ENCODE measurements around the gene USF1. TPM values are rescaled to one million over a fixed set of nuclear protein-coding genes. Genes with fewer than 3 reads are reported as not detected.

The USF1 gene, protein sequence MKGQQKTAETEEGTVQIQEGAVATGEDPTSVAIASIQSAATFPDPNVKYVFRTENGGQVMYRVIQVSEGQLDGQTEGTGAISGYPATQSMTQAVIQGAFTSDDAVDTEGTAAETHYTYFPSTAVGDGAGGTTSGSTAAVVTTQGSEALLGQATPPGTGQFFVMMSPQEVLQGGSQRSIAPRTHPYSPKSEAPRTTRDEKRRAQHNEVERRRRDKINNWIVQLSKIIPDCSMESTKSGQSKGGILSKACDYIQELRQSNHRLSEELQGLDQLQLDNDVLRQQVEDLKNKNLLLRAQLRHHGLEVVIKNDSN
- total RNA-seq (10 to 100 TPM; 67.5 to 70.0 TPM), polyA plus RNA-seq (10 to 100 TPM; 77.0 to 95.1 TPM)
- long read RNA-seq, donor 1, transcript USF1-205 (11 exons, 1,092 nt): major isoform, 5 of 15 reads
- long read RNA-seq, donor 1, partial matches to known transcripts: 0 of 15 reads
- long read RNA-seq, donor 1, other reads (novel, unspliced or antisense): 0 of 15 reads
- long read RNA-seq, donor 2, partial matches to known transcripts: 0 of 1 reads
- long read RNA-seq, donor 2, other reads (novel, unspliced or antisense): 0 of 1 reads
- long read RNA-seq, donor 3, partial matches to known transcripts: 0 of 9 reads
- long read RNA-seq, donor 3, other reads (novel, unspliced or antisense): 0 of 9 reads
- long read RNA-seq, donor 4, partial matches to known transcripts: 0 of 3 reads
- long read RNA-seq, donor 4, other reads (novel, unspliced or antisense): 0 of 3 reads
- long read RNA-seq, donor 5, transcript USF1-205 (11 exons, 1,092 nt): minor isoform, 5 of 16 reads
- long read RNA-seq, donor 5, transcript USF1-204 (2 exons, 1,097 nt): major isoform, 6 of 16 reads
- long read RNA-seq, donor 5, partial matches to known transcripts: 0 of 16 reads
- long read RNA-seq, donor 5, other reads (novel, unspliced or antisense): 0 of 16 reads

GRCh38 chr1:161045736-161046604 is at the start of gene USF1:
USF1 (minus strand) TSS chr1:161045977; CDS start chr1:161043275, 2,702 bp downstream.
- Histone ChIP-seq H3K27ac (ENCODE audit: low read depth in 1 of 2, low read length in 1 of 2) (peak within 1 kb of the TSS; percentile 95 to 96), H3K36me3 (ENCODE audit: control insufficient read depth in 4 of 4, insufficient read depth in 4 of 4, low read length in 4 of 4) (peaks cover 17 to 23% (median 21%) of the 10 kb centered on the region in 4 donors), H3K27me3 (ENCODE audit: control insufficient read depth in 3 of 3, insufficient read depth in 3 of 3, low read length in 2 of 3) (no peaks in the 10 kb centered on the region), H3K9ac (ENCODE audit: insufficient read depth in 1 of 2, low read length in 2 of 2) (peak within 1 kb of the TSS; percentile 79 to 93), H3K4me3 (peak within 1 kb of the TSS; percentile 71), H3K4me1 (ENCODE audit: control insufficient read depth in 5 of 5, insufficient read depth in 5 of 5, low read length in 5 of 5) (peaks cover 5 to 11% (median 5%) of the 10 kb centered on the region in 5 donors), H3K9me3 (ENCODE audit: control insufficient read depth in 4 of 4, insufficient read depth in 3 of 4, low read length in 3 of 4) (peaks cover 0 to 10% (median 4%) of the 10 kb centered on the region in 4 donors)
- peak; percentile 95 for ATAC-seq (ENCODE audit: insufficient read depth, low FRiP score)
- TF ChIP-seq, protein P1, sequence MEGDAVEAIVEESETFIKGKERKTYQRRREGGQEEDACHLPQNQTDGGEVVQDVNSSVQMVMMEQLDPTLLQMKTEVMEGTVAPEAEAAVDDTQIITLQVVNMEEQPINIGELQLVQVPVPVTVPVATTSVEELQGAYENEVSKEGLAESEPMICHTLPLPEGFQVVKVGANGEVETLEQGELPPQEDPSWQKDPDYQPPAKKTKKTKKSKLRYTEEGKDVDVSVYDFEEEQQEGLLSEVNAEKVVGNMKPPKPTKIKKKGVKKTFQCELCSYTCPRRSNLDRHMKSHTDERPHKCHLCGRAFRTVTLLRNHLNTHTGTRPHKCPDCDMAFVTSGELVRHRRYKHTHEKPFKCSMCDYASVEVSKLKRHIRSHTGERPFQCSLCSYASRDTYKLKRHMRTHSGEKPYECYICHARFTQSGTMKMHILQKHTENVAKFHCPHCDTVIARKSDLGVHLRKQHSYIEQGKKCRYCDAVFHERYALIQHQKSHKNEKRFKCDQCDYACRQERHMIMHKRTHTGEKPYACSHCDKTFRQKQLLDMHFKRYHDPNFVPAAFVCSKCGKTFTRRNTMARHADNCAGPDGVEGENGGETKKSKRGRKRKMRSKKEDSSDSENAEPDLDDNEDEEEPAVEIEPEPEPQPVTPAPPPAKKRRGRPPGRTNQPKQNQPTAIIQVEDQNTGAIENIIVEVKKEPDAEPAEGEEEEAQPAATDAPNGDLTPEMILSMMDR (IDR thresholded peaks at IDR 0.05; ENCODE audit: control extremely low read depth, extremely low read depth): no peak
- peak; percentile 97 to 99 (median 99) for DNase-seq
- WGBS, 2 donors: 0 to 1% methylated on average over 29 of the region's 29 CpGs

- WGBS, 2 donors: 96 to 97% methylated on average over 6 of the region's 6 CpGs
- H3K9ac ChIP-seq (ENCODE audit: insufficient read depth in 1 of 2, low read length in 2 of 2): no peak overlapping the region
- no peaks in the 10 kb centered on the region for H3K9me3 ChIP-seq (ENCODE audit: control insufficient read depth in 4 of 4, insufficient read depth in 3 of 4, low read length in 3 of 4)
- ATAC-seq (ENCODE audit: insufficient read depth, low FRiP score) (no peak), DNase-seq (no peak)
- H3K4me3 ChIP-seq: no peak overlapping the region
- peaks cover under 1 to 26% (median 4%) of the 10 kb centered on the region in 5 donors for H3K4me1 ChIP-seq (ENCODE audit: control insufficient read depth in 5 of 5, insufficient read depth in 5 of 5, low read length in 5 of 5)
- no peak overlapping the region for H3K27ac ChIP-seq (ENCODE audit: low read depth in 1 of 2, low read length in 1 of 2)
- H3K27me3 ChIP-seq (ENCODE audit: control insufficient read depth in 3 of 3, insufficient read depth in 3 of 3, low read length in 2 of 3): no peaks in the 10 kb centered on the region
- peaks cover 3 to 5% (median 4%) of the 10 kb centered on the region in 4 donors for H3K36me3 ChIP-seq (ENCODE audit: control insufficient read depth in 4 of 4, insufficient read depth in 4 of 4, low read length in 4 of 4)
- TF ChIP-seq, protein P1 (IDR thresholded peaks at IDR 0.05; ENCODE audit: control extremely low read depth, extremely low read depth): no peak
Measured at GRCh38 chr1:161095230-161095629, 49.5 kb upstream of the USF1 start.

DNA sequence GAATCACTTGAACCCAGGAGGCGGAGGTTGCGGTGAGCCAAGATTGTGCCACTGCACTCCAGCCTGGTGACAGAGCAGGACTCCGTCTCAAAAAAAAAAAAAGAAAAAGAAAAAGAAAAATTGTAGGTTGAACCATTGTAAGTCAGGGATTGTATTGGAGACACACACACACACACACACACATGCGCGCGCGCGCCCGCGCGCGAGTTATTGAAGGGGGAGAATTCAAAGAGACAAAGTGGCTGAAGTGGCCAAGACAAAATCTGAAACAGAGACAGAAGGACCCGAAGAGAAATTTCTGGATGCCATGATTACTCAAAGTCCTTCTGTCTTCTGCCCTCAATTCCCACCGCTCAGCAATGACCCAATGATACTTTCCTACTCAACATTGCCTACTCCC is 48.7 kb upstream of the USF1 start:
- TF ChIP-seq, protein P1 (IDR thresholded peaks at IDR 0.05; ENCODE audit: control extremely low read depth, extremely low read depth): no peak
- DNase-seq (no peak), ATAC-seq (ENCODE audit: insufficient read depth, low FRiP score) (no peak)
- no peak overlapping the region for H3K27ac ChIP-seq (ENCODE audit: low read depth in 1 of 2, low read length in 1 of 2)
- 94 to 98% methylated on average over 13 to 14 of the region's 14 CpGs for WGBS, 2 donors
- H3K36me3 ChIP-seq (ENCODE audit: control insufficient read depth in 4 of 4, insufficient read depth in 4 of 4, low read length in 4 of 4): no peaks in the 10 kb centered on the region
- H3K9ac ChIP-seq (ENCODE audit: insufficient read depth in 1 of 2, low read length in 2 of 2): no peak overlapping the region
- no peaks in the 10 kb centered on the region for H3K27me3 ChIP-seq (ENCODE audit: control insufficient read depth in 3 of 3, insufficient read depth in 3 of 3, low read length in 2 of 3)
- no peak overlapping the region for H3K4me3 ChIP-seq
- H3K9me3 ChIP-seq (ENCODE audit: control insufficient read depth in 4 of 4, insufficient read depth in 3 of 4, low read length in 3 of 4): no peaks in the 10 kb centered on the region
- H3K4me1 ChIP-seq (ENCODE audit: control insufficient read depth in 5 of 5, insufficient read depth in 5 of 5, low read length in 5 of 5): peaks cover 2 to 26% (median 6%) of the 10 kb centered on the region in 5 donors

All from lung (tissue), 16 donors.